HG03095 (cell line): Measurements from ENCODE around the gene LPAR1.

Experiments used
- ATAC-seq: cut with Tn5 transposase; IDR thresholded peaks from one replicate; pipeline ENCODE4 v1.9.1; 2021; ENCODE audit warnings: moderate library complexity; ENCODE audit not compliant: unreplicated experiment

Gene LPAR1

DNA sequence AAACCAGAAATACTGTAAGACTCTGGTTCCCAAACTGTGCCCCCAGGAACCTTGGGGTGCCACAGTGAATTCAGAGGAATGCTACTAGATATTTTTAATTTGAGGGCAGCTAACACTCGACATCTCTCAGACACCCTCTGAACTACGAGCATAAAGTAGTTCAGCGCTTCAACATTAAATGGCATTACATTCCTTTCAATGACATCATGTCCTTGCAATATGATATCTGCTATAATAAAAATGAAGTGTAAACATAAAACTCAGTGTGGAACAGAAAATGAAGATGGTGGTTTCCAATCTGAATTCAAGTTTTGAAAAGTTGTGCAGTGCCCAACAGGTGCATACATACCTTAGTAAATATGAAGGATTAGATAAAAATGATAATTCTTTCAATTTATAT, 116.1 kb downstream of the LPAR1 start:
- ATAC-seq = no peak

DNA sequence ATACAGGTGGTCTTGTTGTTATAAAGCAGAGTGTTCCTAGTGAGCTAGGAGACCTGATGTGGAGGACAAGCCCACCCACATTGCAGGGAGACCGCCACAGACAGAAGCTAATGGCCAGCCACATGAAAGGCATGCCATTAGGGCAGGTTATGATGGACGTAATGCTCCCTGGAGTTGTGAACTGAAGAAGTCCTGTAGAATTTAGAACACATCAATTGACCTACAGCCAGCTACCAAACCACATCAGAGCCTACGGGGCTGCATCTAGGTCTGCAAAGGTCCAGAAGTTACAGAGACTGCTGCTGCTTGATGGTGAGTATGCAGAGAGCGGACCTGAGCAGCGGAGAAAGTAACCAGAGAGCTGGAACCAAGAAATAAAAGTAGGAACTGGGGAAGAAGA, 116.6 kb downstream of the LPAR1 start:
- ATAC-seq = no peak

DNA sequence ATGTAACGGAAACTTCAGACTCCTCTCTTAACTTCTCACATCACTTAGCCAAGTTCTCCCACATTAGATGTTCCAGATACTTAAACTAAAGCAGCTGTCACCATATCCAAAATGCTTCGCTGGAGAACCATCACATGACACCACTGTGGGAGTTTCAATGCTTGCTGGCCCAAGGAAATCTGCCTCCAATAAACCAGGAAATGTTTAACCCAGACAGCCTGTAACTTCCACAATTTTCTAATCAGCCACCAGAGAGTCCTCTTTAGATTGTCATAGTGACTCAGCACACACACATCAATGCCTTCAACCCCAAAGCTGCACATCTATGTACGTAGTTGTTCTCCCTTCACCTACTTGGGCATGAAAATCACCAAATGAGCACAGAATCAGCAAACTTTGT, 118.7 kb downstream of the LPAR1 start:
- no peak for ATAC-seq

DNA sequence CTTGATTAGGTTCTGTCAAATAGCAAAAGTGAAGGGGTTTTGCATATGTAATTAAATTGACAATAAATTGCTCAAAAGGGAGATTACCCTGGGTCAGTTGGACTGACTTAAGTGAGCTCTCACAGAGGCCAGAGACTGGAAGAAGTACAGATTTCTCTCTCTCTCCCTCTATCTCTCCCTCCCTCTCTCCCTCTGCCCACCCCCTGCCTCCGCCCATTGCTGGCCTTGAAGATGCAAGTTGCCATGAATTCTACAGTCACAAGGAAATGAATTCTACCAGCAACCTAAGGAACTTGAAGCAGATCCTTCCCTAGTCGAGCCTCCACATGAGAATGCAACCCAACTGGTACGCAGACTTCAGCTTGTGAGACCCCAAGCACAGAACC, 119.2 kb downstream of the LPAR1 start:
- no peak for ATAC-seq

DNA sequence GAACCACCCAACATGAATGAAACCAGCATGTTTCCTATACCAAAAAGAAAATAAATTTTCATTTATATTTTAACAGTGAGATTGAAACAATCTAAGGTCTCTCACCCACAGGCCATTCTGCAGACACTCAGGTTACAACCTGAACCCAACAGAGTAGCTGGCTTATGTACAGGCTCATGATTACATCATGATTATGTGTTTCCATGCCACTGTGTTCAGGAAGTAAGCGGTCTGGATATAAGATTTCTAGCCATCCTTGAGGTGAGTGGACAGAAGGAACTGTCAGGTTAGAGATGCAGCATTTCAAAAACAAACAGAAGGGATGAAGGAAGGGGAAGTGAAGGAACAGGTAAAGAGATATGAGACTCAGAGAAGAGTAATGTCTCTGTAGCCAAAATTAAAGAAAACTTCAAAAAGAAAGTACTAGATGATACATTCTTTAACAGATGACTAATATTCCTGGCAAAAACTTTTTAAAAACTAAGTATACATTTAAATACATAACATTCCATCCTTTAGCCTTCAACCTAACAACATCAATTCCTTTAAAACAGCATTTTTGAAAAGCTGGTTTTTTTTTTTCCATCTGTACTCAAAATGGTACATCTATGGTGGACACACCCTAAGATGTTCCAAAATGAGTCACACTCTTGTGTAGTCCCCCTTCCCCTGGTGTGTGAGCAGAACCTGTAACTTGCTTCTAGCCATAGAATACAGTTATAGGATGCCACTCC, 119.8 kb downstream of the LPAR1 start:
- ATAC-seq = no peak

DNA sequence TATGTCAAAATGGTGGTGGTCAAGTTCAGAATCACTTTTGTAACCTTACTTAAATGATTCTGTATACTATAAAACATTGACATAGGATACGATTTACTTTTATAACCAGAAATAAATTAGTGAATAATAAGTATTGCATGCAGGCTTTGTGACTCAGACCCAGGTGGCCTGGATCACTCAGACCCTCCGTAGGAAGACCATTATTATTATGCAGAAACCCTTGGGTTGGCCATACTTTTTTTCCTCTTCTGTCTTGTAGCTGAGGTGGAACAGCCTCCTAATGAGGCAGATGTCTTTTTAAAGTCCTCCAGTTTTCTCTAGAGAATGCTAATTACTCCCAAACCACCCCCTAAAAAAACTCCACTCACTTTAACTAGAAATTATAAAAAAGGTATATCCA, 121.9 kb downstream of the LPAR1 start:
- no peak for ATAC-seq

DNA sequence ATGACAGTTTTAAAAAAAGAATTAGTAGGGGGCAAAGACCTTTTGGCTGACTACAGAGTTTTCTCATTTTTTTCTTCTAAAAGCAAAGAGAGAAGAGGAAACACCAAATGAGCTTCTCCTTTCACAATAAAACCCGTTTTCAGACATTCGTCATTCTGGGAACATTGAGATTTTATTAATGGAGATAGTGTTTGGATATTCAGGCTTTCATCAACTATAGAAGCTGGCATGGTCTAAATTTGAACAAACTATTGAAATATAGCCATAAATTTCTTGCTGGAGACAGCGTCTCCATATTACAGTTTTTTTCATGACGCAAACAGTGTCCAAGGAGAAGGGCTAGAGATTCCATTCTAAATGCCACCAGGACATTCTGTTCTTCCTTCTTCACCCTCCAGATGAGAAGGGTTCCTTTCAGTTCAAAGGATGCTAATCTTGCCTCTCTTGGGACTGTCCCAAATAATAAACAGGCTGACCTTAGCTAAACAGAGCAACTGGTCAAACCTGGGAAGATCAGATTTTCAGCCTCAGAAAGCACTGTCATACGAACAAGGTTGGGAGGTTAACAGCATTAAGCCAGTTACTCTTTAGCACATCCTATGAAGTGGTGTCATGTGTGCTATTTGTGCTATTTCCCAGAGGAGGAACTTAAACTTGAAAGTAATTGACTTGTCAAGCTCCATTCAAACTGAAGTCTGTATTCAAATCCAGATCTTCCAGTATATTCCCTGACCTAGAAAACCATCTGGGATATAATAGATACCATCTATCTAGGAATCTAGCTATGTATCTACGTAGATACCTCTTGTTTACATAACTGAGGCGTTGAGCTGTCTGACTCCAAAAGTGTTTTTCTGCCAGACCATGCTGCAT, 125.6 kb downstream of the LPAR1 start:
- no peak for ATAC-seq

DNA sequence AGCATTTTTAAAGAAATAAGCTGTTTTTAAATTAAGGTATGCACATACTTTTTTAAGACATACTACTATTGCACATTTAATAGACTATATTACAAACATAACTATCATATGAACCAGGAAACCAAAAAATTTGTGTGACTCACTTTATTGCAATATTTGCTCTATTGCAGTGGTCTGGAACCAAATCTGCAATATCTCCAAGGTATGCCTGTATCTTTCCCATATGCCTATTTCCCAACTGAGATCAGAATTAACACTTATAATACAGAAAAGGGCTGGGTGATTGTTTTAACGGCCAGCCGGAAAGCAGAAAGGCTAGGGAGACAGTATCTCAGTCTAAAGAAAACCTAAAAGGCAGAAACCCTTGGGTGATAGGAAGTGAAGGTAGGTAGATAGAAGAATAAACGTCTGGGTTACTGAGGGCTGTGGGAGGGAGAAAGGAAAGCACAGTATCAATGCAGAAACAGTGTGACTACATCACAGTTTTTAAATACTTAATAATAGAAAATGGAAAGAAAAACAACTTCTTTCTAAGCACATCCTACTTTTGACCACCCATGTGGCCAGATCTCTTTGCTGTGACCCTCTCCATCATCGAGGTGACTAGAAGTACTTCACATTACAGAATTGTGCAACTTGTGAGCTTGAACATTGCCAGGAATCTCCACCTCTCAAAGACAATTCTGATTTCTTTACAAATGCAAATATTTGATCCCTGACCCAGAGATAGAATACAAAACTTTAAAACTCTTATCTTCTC, 126.4 kb downstream of the LPAR1 start:
- ATAC-seq = no peak

DNA sequence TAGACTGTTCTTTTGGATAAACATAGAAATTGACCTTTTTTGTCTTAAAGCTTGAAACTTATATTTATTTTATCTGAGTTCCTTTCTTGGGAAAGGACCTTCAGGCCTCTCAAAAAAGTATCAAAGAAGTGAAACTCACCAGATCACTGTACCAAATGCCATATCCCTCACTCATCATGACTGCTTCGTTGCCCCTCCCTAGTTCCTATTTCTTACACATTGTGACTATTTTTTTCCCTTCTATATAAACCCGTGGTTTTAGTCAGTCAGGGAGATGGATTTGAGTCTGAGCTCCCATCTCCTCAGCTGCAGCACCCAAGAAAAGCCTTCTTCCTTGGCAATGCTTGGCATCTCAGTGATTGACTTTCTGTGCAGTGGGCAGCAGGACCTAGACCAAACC, 129.4 kb downstream of the LPAR1 start:
- no peak for ATAC-seq

DNA sequence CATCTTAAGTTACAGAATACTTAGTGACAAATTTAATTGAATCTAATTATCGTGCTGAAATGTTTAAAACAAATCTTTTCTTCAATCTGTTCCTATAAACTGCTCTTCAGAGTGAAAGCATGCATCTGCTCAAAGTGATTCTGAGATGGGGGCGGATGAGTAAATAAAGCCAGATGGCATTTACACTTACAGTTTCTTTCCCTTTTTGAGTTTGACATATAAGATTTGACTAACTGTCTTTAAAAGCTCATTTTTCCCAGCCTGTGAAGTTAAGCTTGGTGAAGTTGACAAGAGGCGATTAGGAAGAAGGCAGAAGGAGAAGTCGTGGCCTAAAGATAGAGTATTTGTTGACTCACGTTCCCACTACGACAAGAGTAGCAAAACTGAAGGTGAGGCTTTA, 137.4 kb downstream of the LPAR1 start:
- ATAC-seq = no peak

DNA sequence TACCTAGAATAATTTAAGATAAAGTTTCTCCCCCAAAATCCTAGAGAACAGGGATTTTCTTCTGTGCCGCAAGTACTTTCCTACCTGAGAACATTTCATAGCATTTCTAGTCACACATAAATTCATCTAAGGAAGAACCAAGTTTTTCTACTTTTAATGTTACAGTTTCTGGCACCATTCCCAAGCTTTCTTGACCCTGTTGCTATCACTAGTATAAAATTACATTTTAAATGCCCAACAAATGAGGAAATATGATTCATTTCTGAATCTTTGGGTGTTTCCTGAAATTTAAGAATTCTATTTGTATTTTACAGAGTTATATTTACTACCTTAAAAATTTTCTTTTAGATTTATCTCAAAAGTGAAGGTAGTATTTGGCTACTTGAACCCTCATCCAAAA, 137.8 kb downstream of the LPAR1 start:
- no peak for ATAC-seq

DNA sequence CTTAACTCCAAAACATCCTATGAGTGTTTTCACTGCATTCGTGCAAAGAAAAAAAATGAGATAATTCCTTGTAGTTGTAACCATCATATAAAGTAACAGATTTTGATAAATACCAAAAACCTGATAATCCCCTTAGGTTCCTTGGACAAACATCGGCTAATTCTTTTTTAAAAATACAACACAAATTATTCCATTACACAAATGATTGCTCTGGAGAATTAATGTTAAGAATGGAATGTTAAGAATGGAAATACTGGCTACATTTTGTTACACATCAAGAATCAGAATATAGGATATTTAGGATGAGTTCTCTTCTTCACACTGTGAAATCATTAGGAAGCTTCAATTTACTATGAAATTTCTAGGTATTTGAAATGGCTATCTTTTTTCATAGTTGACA, 139.4 kb downstream of the LPAR1 start:
- no peak for ATAC-seq

DNA sequence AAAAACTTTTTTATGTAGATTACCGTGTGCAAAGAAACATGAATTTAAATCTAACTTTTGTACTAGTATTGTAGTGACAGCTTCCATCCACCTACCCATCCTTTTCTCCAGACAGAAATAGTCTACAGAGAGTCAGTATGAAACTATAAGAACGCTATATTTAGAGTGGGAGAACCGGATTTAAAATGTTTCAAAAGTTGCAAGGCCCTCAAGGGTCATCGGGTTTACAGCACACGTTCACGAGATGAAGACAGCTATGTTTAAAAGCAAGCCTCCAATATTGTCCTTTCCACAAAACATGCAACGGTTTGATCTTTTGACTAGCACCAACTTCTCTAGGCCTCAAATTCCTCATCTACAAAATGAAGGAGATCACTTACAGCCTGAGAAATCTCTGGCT, 139.9 kb downstream of the LPAR1 start:
- ATAC-seq = no peak

DNA sequence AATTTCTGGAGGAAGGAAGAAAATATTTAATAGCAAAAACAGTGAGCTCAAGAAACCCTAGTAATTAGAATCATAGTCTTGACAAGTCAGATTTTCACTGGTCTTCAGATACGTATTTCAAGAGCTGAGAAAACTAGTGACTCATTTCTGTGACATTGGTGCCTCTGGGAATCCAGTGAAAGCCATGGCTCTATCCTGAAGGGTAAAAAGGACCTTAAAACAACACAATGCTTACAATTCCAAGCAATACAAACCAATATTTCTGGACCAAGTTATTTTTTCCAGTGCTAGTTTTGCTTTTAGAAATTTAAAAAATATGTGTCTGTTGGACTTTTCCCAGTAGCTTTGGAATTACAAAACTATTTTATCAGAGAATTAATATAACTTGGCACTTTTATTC, 140.3 kb downstream of the LPAR1 start:
- no peak for ATAC-seq

DNA sequence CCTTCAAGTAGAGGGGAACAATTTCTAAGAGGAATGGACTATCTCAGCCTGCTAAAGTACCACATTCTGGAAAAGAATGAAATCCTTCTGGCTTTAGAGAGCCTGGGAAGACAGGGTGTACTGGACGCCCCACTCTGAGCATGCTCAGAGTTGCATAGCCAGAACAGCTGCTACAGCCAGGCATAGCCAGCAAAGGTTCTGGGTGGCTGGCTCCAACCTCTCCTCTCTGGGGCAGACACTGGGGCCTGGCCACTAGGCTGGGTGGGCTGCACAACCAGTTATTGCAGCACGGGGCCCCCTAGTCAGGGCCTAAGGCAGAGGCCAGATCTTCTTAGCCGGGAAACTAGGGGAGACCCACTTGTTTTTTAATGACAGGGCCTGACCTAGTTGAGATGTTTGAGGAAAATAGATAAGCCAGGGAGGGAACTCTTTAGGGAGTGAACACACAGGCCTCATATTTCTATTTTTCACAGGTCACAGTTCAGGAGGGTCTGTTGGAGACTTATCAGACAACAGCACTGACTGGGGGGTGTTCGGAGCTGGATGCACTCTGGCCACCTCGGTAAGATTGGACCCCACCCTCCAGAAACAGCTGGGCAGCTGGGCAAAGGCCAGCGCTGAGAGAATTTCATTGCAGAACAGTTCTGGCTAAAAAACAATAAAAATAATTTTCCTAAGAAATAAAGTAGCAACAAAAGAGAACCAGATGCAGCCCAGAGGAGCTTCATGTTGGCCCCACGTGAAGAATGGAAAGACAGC, 142.9 kb downstream of the LPAR1 start:
- ATAC-seq = no peak

DNA sequence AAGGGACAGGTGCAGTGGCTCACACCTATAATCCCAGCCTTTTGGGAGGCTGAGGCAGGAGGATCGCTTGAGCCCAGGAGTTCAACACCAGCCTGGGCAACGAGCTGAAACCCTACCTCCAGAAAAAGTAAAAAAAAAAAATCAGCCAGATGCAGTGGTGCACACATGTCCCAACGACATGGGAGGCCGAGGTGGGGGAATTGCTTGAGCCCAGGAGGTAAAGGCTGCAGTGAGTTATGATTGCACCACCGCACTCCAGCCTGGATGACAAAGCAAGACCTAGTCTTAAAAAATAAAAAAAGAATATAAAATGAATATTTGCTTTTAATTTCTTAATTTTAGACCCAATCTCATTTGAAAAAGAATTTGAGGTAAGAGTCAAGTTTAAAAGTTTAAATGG, 143.5 kb downstream of the LPAR1 start:
- no peak for ATAC-seq

DNA sequence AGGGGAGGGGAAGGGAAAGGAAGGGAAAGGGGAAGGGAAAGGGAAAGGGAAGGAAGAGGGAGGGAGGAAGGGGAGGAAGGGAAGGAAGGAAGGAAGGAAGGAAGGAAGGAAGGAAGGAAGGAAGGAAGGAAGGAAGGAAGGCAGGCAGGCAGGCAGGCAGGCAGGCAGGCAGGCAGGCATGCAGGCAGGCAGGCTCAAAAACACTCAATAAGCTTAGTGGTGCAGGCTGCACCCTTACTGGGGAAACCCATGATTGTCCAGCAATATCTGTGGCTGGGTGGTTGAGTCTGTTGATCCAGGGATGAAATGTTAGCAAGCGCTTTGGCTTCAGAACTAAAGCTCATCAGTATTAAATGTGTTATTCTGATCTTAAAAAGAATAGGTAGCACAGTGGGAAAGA, 145.6 kb downstream of the LPAR1 start:
- ATAC-seq = no peak

DNA sequence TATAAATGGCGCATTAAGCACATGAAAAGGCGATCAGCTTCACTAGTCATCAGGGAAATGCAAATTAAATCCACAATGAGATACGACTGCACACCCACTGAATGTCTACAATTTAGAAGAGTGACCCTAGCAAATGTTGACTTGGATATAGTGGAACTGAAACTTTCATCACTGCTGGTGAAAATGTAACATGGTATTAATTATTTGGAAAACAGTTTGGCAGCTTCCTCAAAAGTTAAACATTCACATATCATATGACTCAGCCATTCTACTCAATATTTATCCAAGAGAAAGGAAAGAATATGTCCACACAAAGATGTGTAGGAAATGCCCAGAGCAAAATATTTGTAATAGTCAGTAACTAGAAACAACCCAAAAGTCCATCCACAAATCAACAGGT, 146.5 kb downstream of the LPAR1 start:
- no peak for ATAC-seq

DNA sequence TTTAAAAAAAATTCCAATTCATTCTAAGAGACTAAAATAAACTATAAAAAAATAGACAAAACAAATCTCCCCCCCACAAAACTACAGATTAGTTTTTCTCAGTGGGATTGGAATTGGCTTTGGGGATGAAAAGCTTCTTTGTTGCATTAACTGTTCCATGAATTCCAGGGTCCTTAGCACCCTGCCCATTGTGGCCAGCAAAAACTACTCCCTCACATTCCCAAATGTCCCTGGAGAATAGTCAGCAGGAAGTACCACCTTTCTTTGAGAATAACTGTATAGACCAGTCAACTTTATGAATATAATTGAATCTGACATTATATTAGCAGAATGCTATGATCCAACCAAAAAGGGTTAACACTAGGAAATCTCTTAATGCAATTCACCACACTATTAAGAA, 147.9 kb downstream of the LPAR1 start:
- ATAC-seq = no peak

DNA sequence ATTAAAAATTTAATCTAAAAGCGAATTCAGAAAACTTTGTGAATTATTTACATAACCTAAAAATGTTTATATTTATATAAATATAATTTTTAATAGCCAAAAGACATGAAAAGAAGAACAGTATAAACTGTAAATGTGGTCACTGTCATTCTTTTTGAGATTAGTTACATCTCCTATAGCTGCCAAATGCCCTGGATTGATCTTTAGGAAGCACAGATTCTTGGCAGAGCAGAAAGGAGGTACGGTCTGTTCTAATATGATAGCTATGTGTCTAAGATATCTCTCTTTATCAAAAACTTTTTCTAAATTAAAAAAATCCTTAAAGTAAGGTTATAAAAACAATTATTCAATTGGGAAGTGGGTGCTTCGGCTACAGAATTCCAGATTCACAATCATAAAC, 151.0 kb downstream of the LPAR1 start:
- no peak for ATAC-seq

DNA sequence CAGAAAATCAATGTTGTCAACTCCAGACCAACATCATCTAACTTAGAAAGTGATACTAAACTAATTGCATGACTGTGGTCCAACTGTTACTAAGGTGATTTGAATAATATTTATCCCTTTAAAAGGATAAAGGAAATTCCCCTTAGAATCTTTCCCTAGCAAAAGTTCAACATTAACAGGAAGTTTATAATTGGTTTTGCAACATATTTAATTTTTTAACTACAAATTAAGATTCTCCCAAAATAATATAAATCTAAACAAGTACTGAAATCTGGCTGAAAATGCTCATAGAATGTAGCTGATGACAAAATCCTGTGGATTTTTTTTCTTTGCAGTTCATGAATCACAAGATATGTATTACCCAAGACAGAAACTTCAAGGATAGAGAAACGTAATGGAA, 151.4 kb downstream of the LPAR1 start:
- no peak for ATAC-seq
